NOMO-1 treated with dmso at 0.1 percent for 144 hours (cell line): ENCODE measurements around the gene C7orf57.
A peak's percentile ranks its signal among the peaks of the same experiment; 100 is the strongest.

ENCODE experiments used
- DNase-seq: peaks from one replicate; lab custom pipeline; 2025; ENCODE audit not compliant: unreplicated experiment; lab: John Stamatoyannopoulos, UW

C7orf57 gene

DNA sequence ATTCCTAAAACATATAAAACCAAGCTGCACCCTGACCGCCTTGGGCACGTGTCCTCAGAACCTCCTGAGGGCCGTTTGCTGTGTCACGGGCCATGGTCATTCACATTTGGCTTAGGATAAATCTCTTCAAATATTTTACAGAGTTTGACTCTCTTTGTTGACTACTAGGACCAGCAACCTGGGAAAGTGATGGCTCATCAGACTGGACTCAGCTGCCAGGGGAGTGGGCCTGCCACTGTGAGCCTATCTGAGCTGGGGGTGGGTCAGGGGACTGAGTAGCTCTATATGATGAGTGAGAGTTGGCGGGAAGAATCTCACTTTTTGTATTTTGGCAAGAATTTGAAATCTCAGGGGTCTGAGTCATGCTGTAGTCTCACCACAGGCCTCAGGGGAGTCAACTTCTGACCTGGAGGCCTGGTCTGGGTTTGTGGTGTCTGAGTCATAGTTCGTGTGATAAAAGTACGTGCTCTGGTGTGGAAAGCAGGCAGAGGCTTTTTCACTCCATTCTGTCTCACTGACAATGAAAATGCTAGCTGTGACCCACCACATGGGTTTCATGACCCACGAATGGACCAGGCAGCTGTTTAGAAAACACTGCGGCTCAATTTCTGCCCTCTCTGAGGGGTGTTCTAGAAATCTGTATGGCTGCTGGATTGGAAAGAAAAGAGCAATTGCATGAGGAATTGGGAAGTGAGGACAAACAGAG lies 49.5 kb downstream of the C7orf57 start:
- peak; percentile 87 for DNase-seq

DNA sequence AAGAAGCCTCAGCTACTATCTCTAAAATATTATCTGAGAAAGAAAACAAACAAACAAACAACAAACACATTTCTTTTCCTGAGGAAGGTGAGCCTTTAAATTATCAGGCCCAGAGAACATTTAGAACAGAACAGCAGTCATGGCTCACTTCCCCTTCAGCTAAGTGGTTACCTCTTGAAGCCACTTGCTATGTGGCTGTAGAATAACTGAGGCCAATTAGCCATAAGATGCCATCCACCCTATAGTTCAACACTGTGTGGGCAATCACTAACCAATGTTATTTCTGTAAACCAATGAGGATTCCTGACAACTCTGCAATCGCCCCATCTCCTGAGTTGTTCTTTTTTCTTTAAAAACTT lies 50.1 kb downstream of the C7orf57 start:
- DNase-seq = peak; percentile 16

DNA sequence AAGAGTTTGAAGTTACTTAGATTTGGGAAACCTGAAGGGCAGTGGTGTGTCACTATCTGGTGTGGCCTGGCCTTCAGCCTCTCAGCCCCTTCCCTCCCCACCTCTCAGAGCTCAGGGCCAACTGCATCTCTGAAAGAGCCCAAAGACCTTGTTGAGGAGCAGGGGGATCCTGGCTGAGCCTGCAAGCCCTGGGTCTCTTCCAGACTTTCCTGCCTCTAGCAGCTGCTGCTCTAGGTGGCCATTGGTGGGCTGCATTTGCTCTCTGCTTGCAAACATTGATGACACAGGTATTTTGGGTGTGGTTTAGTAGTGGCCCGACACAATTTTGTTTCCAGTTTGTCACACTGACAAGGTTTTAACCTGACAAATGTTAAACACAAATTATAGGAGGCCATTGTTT lies 50.6 kb downstream of the C7orf57 start:
- DNase-seq = no peak

DNA sequence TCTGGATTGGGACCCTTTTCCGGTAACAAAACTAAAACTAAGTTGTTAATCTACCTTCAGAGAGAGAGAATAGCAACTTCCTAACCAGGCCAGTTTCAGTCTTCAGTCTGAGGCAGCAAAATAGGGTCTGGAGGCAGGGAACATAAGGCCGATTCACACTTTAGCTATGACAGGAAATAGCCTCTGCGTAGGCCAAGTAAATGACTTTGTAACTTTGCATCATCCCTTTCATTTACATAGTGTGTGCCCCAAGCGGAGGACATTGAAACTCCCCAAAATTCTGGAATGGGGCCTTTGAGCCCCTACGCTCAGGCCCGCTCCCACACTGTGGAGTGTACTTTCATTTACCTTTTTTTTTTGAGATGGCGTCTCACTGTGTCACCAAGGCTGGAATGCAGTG lies 52.0 kb downstream of the C7orf57 start:
- no peak for DNase-seq

DNA sequence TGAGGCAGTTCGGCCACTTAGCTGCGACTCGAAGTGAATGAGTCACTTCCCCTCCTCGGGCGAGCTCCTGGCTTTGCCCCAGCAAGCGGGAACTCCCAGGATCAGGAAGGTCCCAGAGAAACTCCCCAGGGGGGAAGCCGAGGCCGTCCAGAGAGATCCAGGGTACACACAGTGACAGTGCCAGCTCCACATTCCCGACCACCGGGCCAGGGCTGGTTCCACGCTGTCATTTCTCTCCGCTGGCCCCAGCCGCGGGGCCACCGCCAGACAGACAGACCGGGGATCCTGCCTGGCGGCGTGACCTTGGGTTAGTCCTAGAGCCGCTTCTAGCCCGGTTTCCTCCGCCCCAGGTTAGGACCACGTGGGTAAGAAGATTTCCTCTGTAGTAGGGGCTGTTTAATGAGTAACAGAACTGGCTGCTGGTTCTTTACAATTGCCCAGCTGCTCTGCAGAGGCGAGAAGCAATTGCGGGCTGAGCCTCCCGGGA lies 53.3 kb downstream of the C7orf57 start:
- DNase-seq = peak; percentile 88

DNA sequence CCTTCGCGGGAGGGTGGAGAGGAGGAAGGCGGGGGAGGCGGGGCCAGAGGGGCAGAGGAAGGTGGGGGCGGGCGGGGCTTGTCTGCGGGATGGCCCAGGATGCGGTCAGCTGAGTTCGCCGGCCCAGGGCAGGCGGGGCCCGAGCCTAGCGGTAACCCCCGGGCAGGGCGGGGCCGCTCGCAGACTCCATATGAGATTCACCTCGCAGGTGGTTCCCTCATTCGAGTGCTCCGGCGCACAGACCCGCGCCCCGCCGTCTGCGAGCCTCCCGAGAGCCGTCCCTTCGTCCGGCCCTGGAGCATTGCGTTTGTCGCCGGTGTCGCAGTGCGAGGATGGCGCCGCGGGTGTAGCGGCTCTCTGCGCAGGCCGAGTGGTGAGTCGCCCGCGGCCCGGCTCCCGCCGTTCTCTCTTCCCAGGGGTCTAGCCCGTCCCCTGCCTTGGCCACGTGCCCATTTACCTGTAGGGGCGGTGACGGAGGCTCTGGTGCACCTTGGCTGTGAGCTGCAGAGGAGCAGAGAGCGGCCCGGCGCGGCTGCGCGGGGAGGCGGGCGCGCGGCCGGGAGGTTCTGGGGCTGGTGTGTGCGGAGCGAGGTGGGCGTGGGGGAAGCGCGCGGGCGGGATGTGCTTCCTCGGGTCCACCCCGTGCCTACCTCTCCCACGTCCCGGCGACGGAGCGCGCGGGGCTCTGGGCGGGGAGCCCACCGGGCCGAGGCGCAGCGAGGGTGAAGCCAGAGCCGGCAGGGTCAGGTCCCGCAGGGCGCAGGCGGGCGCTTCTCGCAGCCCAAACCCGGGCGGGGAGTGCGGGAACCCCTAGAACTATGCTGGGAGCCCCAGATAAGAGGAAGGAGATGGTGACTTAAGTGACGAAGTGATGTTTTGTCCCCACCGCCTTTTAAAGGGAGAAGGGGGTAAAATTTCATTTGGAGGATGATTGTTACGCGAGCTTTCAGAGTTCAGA lies 54.0 kb downstream of the C7orf57 start, which contains the start of gene UPP1:
UPP1 (plus strand) TSS at position 220 of the 958 bp plus-strand sequence. CDS start 5,519 bp downstream, outside the sequence.
- DNase-seq = no peak

DNA sequence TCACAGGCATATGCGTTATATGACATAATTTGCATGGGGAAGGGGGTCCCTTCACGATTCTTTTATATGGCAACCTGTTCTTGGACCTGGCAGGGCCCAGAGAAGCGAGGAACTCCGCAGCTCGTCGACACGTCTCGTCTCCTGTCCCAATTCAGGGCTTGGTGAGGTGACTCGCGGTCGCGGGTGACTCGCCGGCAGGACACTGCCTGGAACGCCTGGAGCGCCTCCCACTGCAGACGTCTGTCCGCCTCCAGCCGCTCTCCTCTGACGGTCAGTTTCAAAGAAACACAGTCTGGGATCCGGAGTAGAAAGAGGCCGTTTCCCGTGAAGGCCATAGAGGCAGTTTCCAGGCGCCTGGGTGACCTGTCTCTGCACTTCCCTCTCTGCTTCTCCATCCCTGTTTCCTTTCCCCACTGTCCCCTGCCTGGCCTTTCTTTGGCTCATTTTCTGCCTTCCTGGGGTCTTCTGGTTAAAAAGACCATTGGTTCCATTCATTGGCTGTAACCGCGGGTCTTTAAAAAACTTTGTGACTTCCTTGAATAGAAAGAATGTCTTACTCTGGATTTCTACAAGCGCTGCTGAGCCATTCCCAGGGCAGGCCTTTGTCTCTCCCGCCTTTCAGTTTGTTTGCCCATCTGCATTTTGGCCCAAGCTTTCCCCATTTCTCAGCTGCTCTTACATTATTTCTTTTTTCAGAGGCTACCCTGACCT lies 54.9 kb downstream of the C7orf57 start:
- no peak for DNase-seq

DNA sequence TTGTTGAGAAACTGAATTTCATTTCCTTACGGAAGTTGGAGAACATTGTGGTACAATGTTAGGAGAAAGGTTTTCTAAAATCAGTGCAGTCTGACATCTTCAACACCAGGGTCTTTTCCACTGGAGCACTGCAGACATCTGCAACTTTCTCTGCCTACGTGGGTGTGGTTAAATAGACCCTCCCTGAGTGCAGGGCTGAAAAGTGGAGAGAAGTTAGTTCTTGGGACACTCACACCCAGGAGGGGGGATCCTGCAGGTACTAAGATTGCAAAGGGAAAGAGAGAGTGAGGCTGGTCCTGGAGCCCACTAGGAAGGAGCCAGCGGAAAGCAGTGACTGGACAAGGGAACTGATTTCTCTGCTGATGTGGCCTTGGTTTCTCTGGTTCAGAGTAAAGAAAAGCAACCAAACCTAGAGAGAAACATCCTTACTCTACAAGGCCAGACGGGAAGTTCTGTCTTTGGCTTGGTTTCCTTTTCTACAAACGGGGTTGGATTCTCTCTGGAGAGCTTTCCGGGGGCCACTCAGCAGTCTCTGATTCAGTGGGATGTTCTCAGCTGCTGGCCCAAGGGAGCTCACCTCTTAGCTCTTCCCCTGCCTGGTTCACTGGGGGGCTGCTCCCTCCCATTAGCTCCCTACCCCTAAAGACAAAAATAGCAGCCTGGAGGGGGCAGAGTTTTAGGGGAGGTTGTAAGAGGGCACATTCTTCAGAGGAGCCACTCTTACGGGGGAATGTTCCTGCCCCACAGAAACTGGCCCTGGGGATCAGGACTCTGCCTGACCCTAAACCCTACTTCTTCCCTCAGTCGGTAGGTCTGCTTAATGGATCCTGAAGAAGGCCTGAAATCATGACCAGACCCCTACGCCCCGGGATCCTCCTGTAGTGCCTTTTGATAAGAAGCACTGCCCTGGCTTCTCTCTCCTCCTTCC lies 56.4 kb downstream of the C7orf57 start:
- DNase-seq = no peak

DNA sequence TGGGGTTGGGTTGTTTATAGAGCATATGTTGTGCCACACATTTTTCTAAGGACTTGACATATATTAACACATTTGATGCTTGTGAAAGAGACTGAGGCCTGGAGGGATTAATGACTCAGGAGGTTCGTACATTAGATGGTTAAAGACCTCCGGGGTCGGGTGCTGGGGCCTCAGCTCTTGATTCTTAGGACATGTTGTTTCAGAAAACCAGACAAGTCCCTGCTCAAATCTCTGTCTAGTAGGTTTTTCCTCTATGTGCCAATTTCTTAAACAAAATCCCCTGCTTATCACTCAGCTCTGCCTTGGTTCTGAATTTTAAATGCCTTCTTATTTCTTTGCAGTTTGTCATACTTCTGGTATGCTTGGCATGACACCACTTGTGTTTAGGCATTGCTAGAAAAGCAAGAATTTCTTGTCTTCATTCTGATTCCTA lies 59.5 kb downstream of the C7orf57 start:
- no peak for DNase-seq

DNA sequence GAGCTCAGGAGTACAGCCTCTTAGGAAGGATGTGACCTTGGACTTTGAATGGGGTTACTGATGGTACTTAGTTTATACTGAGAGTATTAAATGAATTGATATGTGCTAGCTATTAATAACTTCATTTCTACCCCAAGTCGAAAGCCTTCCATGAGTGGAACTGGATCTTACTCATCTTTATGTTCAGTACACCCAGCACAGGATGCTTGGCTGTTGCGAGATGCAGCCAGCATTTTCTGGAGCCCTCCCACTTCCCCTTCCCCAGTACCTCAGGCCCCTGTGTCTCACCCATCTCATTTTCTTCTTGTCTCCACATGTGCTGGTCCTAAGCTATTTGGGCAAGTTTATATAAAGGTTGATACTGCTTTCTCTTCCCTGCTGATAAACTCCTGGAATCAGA lies 60.9 kb downstream of the C7orf57 start:
- no peak for DNase-seq

DNA sequence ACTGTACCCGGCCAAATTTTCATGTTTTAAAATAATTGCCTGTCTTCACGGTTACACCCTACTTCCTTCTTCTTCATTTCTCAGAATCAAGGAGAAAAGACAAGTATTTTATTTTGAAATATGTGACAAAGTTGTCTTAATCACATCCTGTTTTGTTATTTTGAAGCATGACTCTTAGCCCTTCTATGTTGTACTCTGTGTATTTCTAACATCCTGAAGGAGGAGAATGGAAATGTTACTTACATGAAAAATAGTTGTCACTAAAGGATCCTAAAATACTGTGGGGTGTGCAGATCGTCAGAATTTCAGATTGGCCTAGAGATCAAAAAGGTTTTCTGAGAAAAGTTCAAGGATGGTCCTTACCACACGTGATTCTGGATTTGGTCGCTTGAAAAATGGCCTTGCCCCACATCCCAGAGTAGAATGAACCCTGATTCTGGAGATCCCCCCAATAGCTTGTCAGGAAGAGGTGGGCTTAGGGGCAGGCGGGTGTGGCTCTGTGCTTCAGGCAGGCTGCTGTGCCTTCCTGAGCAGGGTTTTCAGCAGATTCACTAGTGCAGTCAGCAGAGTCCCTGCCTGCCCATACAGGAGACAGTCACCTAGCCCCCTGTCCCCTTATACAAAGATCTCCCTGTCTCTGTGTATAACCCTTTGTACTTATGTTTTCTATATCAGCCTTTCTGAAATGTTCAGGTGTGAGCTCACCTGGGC lies 62.3 kb downstream of the C7orf57 start:
- DNase-seq = no peak

DNA sequence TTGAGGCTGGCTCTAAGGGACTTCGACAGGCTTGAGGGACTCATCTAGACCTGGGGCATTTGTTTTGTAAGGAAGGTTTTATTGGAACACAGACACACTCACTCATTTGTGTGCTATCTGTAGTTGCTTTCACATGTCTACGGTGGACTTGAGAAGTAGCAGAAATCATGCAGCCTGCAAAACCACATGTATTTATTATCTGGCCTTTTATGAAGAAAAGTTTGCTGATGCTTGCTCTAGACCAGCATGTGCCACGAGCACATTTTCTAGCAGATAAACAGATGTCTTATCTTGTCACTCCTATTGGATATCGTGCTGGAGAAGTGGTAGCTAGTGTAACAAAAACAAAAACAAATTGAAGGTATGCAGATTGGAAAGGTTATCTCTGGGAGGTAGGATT lies 63.5 kb downstream of the C7orf57 start:
- no peak for DNase-seq

DNA sequence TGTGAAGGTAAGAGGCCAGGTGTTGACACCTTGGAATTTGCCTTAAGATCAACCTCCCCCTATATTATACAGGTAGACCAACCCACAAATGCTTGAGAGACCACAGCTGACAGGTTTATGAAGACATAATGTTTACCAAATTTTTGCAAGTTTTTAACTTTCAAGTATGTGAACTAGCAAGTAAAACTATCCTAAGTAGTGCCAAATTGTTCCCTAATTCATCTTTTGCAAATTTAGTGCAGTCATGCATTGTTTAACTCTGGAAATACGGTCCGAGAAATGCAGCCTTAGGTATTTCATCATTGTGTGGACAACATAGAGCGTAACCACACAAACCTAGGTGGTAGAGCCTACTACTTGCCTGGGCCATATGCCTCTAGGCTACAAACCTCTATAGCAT lies 64.4 kb downstream of the C7orf57 start:
- DNase-seq = no peak

DNA sequence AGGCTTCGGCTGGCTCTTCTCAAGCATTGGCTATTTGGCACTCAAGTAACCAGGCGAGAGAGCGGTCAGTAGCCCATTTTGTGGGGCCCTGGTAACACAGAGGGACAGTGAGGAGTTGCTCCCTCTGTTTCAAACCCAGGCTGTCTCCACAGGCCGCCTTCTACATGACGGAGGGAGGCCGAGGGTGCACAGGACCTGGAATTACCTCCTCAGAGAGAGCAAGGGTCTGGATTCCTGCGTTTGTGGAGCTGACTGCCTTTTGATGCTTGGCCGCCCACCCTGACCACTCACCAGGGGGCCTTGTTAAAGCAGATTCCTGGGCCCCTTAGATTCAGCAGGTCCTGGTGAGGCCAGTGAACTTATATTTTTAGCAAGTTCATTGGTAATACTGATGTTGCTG lies 66.0 kb downstream of the C7orf57 start:
- no peak for DNase-seq

DNA sequence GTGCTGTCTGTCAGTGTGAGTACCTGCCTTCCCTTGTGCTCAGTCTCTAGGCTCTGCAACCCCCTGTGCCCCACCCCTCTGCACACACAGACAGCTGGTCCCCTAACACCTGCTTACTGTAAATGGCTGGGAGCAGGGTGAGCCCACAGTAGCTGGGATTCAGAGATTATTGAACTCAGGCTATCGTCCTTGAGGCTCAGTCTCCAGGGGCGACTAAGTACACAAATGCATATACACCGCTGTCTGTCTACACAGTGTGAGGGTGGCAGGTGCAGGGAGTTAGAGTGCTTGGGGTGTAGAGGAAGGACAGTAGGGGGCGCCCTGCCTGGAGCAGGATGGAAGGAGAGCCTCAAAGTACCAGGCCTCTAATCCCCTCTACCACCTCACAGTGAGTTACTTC lies 66.6 kb downstream of the C7orf57 start:
- DNase-seq = no peak

DNA sequence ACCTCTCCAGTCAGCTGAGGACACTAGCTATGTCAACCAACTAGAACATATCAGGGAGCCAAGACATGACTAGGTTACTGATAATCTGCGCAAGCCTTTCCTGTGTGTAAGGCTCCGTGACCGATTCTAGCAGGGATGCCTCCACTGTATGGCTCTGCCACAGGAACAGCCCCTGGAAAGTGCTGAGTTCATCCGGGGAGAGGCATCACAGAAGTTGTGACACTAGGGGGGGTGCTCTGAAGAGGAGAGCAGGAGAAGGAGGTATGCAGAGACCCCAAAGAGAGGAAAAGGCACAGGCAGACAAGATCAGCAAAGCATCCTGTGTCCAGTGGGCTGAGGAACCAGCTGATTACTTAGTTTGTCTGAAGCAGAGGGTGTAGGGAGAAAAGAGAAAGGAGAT lies 67.2 kb downstream of the C7orf57 start:
- no peak for DNase-seq

DNA sequence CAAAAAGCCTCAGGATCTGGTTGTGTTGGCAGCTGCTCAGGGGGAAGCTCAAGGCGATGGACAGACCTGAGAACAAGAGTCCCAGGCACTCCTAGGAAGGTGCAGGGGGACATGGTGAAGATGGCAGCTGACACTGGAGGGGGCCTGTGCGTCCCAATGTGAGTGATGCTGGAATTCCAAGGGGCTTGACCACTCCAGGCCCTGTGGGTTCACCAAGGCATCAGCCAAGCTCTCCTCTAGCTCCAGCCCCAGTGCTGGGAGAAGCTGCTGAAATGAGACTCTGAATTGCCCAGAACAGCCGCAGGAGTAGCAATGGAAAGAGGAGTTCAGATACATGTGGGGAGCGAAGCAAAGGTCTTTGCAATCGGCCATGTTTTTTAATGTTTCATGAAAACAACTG lies 69.7 kb downstream of the C7orf57 start:
- DNase-seq = no peak

DNA sequence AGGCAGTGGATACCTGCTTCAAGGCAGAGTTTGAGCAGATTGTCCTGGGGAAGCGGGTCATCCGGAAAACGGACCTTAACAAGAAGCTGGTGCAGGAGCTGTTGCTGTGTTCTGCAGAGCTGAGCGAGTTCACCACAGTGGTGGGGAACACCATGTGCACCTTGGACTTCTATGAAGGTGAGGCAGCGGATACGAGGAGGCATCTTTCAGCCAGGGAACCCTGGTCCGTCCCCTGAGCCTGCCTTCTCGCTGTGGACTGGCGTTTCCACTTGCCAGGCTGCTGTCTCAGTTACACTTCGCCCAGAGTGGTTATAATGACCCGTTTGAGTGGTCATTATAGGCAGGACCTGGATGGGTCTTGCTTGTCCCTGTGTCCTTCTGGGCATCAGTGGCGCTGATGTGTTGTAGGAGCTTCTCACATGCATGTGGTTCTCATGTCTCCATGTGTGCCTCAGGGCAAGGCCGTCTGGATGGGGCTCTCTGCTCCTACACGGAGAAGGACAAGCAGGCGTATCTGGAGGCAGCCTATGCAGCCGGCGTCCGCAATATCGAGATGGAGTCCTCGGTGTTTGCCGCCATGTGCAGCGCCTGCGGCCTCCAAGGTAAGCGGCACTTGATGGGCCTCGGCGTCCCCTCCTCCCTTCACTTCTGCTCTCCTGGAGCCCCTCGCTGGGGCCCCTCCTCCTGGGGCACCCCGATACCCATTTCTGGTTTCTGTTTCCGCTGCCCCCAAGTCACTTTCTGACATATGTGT lies 71.7 kb downstream of the C7orf57 start:
- DNase-seq = no peak

DNA sequence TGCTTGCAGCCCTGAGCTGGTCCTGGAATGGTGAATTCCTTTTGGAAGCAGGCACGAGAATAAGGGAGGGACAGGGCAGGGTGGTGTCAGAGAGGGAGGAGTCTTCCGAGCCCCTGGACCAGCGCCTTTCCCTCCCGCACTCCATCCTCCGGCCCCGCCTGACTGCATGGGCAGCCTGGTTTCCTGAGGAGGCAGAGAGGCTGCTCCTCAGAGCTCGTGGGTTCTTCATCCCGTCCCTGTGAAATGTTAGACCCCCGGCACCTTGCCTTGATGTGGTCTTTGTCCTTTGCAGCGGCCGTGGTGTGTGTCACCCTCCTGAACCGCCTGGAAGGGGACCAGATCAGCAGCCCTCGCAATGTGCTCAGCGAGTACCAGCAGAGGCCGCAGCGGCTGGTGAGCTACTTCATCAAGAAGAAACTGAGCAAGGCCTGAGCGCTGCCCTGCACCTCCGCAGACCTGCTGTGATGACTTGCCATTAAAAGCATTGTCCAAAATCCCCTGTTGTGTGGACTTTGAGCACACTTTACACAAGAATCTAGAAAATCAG lies 72.7 kb downstream of the C7orf57 start:
- no peak for DNase-seq
